ENCODE data around the gene B9D2. TPM values are rescaled to one million over a fixed set of nuclear protein-coding genes. Genes with fewer than 3 reads are reported as not detected.
"Not testable (repeated sequence)": the region's sequence is repeated elsewhere in the genome, so short reads cannot be mapped to it uniquely, and the experiment has no call there.

B9D2 gene
- total and polyA plus RNA-seq, 4 donors = 1.6 to 13.5 (median 4.8) TPM

- peak within 1 kb of the TSS in 1 of 2 donors; percentile 43 for H3K27ac ChIP-seq (ENCODE audit: low read depth in 1 of 2, low read length in 2 of 2)
- ATAC-seq (ENCODE audit: low FRiP score) (peak; percentile 100), DNase-seq (peak; percentile 99 to 100)
- no peaks in the 10 kb centered on the region for H3K4me1 ChIP-seq (ENCODE audit: control insufficient read depth in 1 of 2, insufficient read depth in 2 of 2, low read length in 2 of 2)
- no peaks in the 10 kb centered on the region for H3K9me3 ChIP-seq (ENCODE audit: control insufficient read depth, low read length)
- 0 to 1% methylated on average over 50 of the region's 50 CpGs for WGBS, 2 donors
- H3K4me3 ChIP-seq (ENCODE audit: low read length in 2 of 2) = peak within 1 kb of the TSS; percentile 35 to 93
- intact Hi-C loops (cut with DNase I) = loop anchor here in 1 of 2 donors (5.0 kb wide), 1 partner anchor 40 kb away; the partner anchor contains the start of gene DMAC2
- no peaks in the 10 kb centered on the region for H3K36me3 ChIP-seq (ENCODE audit: control insufficient read depth in 1 of 2, insufficient read depth in 2 of 2, low read length in 1 of 2)
- H3K27me3 ChIP-seq (ENCODE audit: control insufficient read depth in 1 of 2, insufficient read depth in 2 of 2, low read length in 1 of 2) = no peaks in the 10 kb centered on the region
Observed at GRCh38 chr19:41397086-41398049, 33.4 kb upstream of the B9D2 start, which contains the start of the genes BCKDHA and EXOSC5. Gene BCKDHA (plus strand): TSS chr19:41397818. CDS start chr19:41397828, 10 bp downstream. Gene EXOSC5 (minus strand): TSS chr19:41397359. CDS start chr19:41397328, 31 bp downstream.

GRCh38 chr19:41395355-41395754, 31.4 kb upstream of the B9D2 start:
- Histone ChIP-seq H3K4me1 (ENCODE audit: control insufficient read depth in 1 of 2, insufficient read depth in 2 of 2, low read length in 2 of 2) (no peaks in the 10 kb centered on the region), H3K27me3 (ENCODE audit: control insufficient read depth in 1 of 2, insufficient read depth in 2 of 2, low read length in 1 of 2) (no peaks in the 10 kb centered on the region), H3K9me3 (ENCODE audit: control insufficient read depth, low read length) (no peaks in the 10 kb centered on the region), H3K4me3 (ENCODE audit: low read length in 2 of 2) (no peak overlapping the region), H3K27ac (ENCODE audit: low read depth in 1 of 2, low read length in 2 of 2) (no peak overlapping the region), H3K36me3 (ENCODE audit: control insufficient read depth in 1 of 2, insufficient read depth in 2 of 2, low read length in 1 of 2) (peaks cover 0 to 3% of the 10 kb centered on the region in 2 donors)
- intact Hi-C loops (cut with DNase I) = loop anchor here in 1 of 2 donors (5.0 kb wide), 1 partner anchor 42 kb away; the partner anchor contains the start of gene DMAC2
- ATAC-seq (ENCODE audit: low FRiP score) (no peak), DNase-seq (no peak)
- 75 to 78% methylated on average over 6 of the region's 6 CpGs for WGBS, 2 donors

- H3K9me3 ChIP-seq (ENCODE audit: control insufficient read depth, low read length) = no peaks in the 10 kb centered on the region
- WGBS, 2 donors = 85 to 87% methylated on average over 12 of the region's 12 CpGs
- peaks cover 0 to 3% of the 10 kb centered on the region in 2 donors for H3K36me3 ChIP-seq (ENCODE audit: control insufficient read depth in 1 of 2, insufficient read depth in 2 of 2, low read length in 1 of 2)
- no peak overlapping the region for H3K27ac ChIP-seq (ENCODE audit: low read depth in 1 of 2, low read length in 2 of 2)
- DNase-seq (no peak), ATAC-seq (ENCODE audit: low FRiP score) (no peak)
- H3K4me1 ChIP-seq (ENCODE audit: control insufficient read depth in 1 of 2, insufficient read depth in 2 of 2, low read length in 2 of 2) = no peaks in the 10 kb centered on the region
- intact Hi-C loops (cut with DNase I) = no loop called here
- H3K27me3 ChIP-seq (ENCODE audit: control insufficient read depth in 1 of 2, insufficient read depth in 2 of 2, low read length in 1 of 2) = no peaks in the 10 kb centered on the region
- no peak overlapping the region for H3K4me3 ChIP-seq (ENCODE audit: low read length in 2 of 2)
Observed at GRCh38 chr19:41392775-41393174, 28.8 kb upstream of the B9D2 start.

GRCh38 chr19:41391618-41392017, 27.7 kb upstream of the B9D2 start:
- DNase-seq = no peak
- intact Hi-C loops (cut with DNase I) = no loop called here
- 89 to 95% methylated on average over 11 of the region's 11 CpGs for WGBS, 2 donors
- ATAC-seq (ENCODE audit: low FRiP score) = no peak
- Histone ChIP-seq H3K4me3 (ENCODE audit: low read length in 2 of 2) (no peak overlapping the region), H3K36me3 (ENCODE audit: control insufficient read depth in 1 of 2, insufficient read depth in 2 of 2, low read length in 1 of 2) (peaks cover 0 to 3% of the 10 kb centered on the region in 2 donors), H3K9me3 (ENCODE audit: control insufficient read depth, low read length) (no peaks in the 10 kb centered on the region), H3K27me3 (ENCODE audit: control insufficient read depth in 1 of 2, insufficient read depth in 2 of 2, low read length in 1 of 2) (no peaks in the 10 kb centered on the region), H3K27ac (ENCODE audit: low read depth in 1 of 2, low read length in 2 of 2) (no peak overlapping the region), H3K4me1 (ENCODE audit: control insufficient read depth in 1 of 2, insufficient read depth in 2 of 2, low read length in 2 of 2) (no peaks in the 10 kb centered on the region)

GRCh38 chr19:41386442-41386841, 22.5 kb upstream of the B9D2 start:
- ATAC-seq (ENCODE audit: low FRiP score) (no peak), DNase-seq (no peak)
- Histone ChIP-seq H3K4me3 (ENCODE audit: low read length in 2 of 2) (no peak overlapping the region), H3K9me3 (ENCODE audit: control insufficient read depth, low read length) (no peaks in the 10 kb centered on the region), H3K27ac (ENCODE audit: low read depth in 1 of 2, low read length in 2 of 2) (no peak overlapping the region), H3K4me1 (ENCODE audit: control insufficient read depth in 1 of 2, insufficient read depth in 2 of 2, low read length in 2 of 2) (no peaks in the 10 kb centered on the region), H3K27me3 (ENCODE audit: control insufficient read depth in 1 of 2, insufficient read depth in 2 of 2, low read length in 1 of 2) (no peaks in the 10 kb centered on the region), H3K36me3 (ENCODE audit: control insufficient read depth in 1 of 2, insufficient read depth in 2 of 2, low read length in 1 of 2) (peaks cover 0 to 3% of the 10 kb centered on the region in 2 donors)
- 90 to 92% methylated on average over 13 of the region's 13 CpGs for WGBS, 2 donors
- intact Hi-C loops (cut with DNase I) = no loop called here

- no peaks in the 10 kb centered on the region for H3K36me3 ChIP-seq (ENCODE audit: control insufficient read depth in 1 of 2, insufficient read depth in 2 of 2, low read length in 1 of 2)
- ATAC-seq (ENCODE audit: low FRiP score) (no peak), DNase-seq (no peak)
- no peaks in the 10 kb centered on the region for H3K27me3 ChIP-seq (ENCODE audit: control insufficient read depth in 1 of 2, insufficient read depth in 2 of 2, low read length in 1 of 2)
- H3K4me3 ChIP-seq (ENCODE audit: low read length in 2 of 2) = no peak overlapping the region
- intact Hi-C loops (cut with DNase I) = no loop called here
- no peaks in the 10 kb centered on the region for H3K4me1 ChIP-seq (ENCODE audit: control insufficient read depth in 1 of 2, insufficient read depth in 2 of 2, low read length in 2 of 2)
- no peak overlapping the region for H3K27ac ChIP-seq (ENCODE audit: low read depth in 1 of 2, low read length in 2 of 2)
- no peaks in the 10 kb centered on the region for H3K9me3 ChIP-seq (ENCODE audit: control insufficient read depth, low read length)
- 91 to 95% methylated on average over 5 of the region's 5 CpGs for WGBS, 2 donors
Observed at GRCh38 chr19:41384351-41384750, 20.4 kb upstream of the B9D2 start.

GRCh38 chr19:41381536-41381935, 17.6 kb upstream of the B9D2 start:
- H3K27me3 ChIP-seq (ENCODE audit: control insufficient read depth in 1 of 2, insufficient read depth in 2 of 2, low read length in 1 of 2); ATAC-seq (ENCODE audit: low FRiP score); H3K36me3 ChIP-seq (ENCODE audit: control insufficient read depth in 1 of 2, insufficient read depth in 2 of 2, low read length in 1 of 2); DNase-seq; H3K9me3 ChIP-seq (ENCODE audit: control insufficient read depth, low read length); H3K27ac ChIP-seq (ENCODE audit: low read depth in 1 of 2, low read length in 2 of 2); H3K4me1 ChIP-seq (ENCODE audit: control insufficient read depth in 1 of 2, insufficient read depth in 2 of 2, low read length in 2 of 2); H3K4me3 ChIP-seq (ENCODE audit: low read length in 2 of 2); intact Hi-C loops (cut with DNase I): not testable (repeated sequence)
- 96% methylated on average over 8 of the region's 8 CpGs for WGBS, 2 donors

- ATAC-seq (ENCODE audit: low FRiP score) = no peak
- Histone ChIP-seq H3K36me3 (ENCODE audit: control insufficient read depth in 1 of 2, insufficient read depth in 2 of 2, low read length in 1 of 2) (no peaks in the 10 kb centered on the region), H3K4me1 (ENCODE audit: control insufficient read depth in 1 of 2, insufficient read depth in 2 of 2, low read length in 2 of 2) (no peaks in the 10 kb centered on the region), H3K4me3 (ENCODE audit: low read length in 2 of 2) (no peak overlapping the region), H3K27ac (ENCODE audit: low read depth in 1 of 2, low read length in 2 of 2) (no peak overlapping the region), H3K9me3 (ENCODE audit: control insufficient read depth, low read length) (no peaks in the 10 kb centered on the region), H3K27me3 (ENCODE audit: control insufficient read depth in 1 of 2, insufficient read depth in 2 of 2, low read length in 1 of 2) (no peaks in the 10 kb centered on the region)
- intact Hi-C loops (cut with DNase I) = no loop called here
- WGBS, 2 donors = 57 to 67% methylated on average over 9 of the region's 9 CpGs
- no peak for DNase-seq
Observed at GRCh38 chr19:41377977-41378709, 14.2 kb upstream of the B9D2 start.

All from aorta (tissue), 5 donors.